Right renal cortex interstitium (tissue), 3 donors: ENCODE measurements around the gene ATP11A. TPM values are rescaled to one million over a fixed set of nuclear protein-coding genes. Genes with fewer than 3 reads are reported as not detected.
"Not testable (repeated sequence)": the region's sequence is repeated elsewhere in the genome, so short reads cannot be mapped to it uniquely, and the experiment has no call there.

Experiments used
- DNase-seq, 3 donors: peaks; one replicate each; pipeline ENCODE4 v3.0.0-alpha.2; 2013; ENCODE audit warnings: low read depth in 3 of 3, low spot score in 2 of 3
- polyA plus RNA-seq, 3 donors: library from polyadenylated mRNA; unstranded; fragments of 120-200 nt; gene quantifications; one replicate each; pipeline ENCODE4 v1.2.1, GENCODE V29; 2013; ENCODE audit not compliant: insufficient read length in 3 of 3

The ATP11A gene
- polyA plus RNA-seq, 3 donors: 34.8 to 39.4 (median 37.3) TPM

DNA sequence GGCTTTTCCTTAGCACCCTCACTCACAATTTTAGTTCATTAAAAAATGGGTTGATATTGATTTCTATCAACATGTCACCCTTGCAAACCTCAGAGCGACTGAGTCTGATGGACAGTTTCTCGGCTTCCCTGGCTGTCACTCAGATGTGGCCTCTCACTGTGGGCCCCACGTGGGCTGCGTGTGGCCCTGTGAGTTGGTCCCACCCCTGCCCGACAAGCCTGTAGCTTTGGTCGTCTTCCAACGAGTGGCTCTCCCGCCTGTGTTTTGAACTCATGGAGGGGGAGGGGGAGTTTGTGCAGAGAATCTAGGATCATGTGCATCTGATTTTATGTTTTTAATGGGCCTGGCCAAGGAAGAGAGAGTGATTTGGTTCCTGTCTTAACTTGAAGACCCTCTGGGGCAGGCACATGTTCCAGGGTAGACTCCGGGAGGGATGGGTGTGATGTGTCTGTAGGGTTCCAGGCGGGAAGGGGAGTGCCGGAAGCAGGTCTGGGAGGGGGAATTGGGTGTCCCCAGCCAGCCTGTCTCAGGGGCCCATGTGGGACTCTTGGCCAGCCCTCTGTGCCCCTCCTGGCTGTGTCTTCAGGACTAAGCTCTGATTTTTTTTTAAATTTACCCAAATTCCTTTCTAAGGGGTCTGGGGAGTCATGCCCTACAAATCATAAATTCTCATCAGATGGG, 18.9 kb downstream of the ATP11A start:
- no peak for DNase-seq

DNA sequence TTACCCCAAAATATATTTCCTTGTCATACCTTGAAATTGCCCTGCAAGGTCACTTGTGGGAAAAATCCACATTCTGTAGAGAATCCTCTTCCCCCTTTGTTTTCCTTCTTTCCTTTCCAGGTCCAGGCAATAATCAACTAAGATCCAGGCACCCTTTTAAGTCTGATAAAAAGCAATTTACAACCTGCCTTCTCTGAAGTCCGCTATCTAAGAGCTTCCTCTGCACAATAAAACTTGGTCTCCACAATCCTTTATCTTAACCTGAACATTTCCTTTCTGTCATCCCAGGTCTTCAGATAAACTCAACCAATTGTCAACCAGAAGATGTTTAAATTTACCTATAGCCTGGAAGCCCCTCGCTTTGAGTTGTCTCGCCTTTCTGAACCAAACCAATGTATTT, 19.5 kb downstream of the ATP11A start:
- not testable (repeated sequence) for DNase-seq

DNA sequence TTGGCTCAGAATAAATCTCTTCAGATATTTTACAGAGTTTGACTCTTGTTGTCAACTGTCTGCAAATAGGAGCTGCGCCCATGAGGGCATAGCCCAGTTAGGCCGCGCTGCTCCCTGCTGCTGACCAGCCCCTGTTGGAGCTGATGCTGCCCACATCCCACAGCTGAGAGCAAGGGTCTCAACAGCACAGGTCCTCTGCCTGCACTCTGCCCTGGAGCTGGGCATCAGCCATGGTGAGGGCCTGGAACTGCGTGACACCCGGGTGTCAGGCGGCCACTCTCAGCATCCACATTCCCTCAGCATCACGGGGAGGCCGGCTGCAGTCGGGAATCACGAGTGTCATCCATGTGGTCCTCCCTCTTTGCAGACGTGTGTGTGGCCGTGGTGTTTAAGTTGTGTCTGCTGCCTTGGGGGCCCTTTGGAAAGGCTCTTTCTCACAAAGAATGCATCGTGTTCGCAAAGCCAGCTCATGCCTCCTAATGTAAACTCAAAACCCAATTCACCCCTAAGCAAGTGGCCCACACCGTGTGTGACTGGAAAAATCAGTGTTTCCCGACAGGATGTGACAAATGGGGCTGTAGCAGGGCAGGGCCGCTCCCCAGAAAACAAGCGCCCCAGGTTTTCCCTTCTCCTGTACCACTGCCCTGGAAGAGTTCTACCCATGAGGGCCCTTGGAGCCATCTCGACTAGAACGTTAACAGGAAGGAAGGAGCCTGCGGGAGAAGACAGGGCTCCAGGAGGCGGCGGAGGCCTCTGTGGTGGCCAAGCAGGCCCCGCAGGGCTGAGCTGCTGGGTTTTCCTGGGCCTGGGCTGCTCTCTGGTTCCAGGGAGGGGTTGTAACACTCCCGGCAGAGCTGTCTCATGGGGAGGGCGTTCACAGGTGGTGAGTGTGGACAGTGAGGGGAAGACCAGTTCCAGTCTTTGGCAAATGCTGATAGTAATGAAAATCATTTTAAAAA, 20.3 kb downstream of the ATP11A start:
- no peak for DNase-seq

DNA sequence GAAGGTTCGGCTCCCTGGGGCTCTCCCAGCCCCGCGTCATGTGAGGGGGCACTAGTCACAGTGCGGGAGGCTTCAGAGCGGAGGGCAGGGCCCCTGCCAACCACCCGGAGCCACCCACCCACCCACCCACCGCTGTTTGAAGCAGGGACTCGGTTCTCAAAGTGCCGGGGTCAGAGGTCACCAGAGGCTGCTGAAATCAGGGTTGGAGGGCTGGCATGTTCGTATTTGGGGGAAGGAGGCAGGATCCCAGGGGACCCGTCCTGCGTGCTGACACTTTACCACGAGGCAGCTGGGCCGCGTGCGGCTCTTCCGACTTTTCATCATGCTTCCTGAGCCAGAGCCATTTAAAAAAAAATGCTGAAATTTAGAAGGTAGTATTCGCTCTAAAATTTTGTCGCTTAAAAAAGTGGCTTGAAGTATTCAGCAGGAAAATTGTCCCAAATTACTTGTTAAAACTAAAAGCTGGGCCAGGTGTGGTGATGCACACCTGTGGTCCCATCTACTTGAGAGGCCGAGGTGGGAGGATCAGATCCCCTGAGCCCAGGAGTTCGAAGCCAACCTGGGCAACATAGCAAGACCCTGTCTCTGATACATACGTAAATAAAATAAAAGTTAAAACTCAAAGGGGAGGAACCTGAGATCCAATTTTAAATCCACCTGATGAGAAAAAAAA, 21.2 kb downstream of the ATP11A start:
- DNase-seq: no peak

DNA sequence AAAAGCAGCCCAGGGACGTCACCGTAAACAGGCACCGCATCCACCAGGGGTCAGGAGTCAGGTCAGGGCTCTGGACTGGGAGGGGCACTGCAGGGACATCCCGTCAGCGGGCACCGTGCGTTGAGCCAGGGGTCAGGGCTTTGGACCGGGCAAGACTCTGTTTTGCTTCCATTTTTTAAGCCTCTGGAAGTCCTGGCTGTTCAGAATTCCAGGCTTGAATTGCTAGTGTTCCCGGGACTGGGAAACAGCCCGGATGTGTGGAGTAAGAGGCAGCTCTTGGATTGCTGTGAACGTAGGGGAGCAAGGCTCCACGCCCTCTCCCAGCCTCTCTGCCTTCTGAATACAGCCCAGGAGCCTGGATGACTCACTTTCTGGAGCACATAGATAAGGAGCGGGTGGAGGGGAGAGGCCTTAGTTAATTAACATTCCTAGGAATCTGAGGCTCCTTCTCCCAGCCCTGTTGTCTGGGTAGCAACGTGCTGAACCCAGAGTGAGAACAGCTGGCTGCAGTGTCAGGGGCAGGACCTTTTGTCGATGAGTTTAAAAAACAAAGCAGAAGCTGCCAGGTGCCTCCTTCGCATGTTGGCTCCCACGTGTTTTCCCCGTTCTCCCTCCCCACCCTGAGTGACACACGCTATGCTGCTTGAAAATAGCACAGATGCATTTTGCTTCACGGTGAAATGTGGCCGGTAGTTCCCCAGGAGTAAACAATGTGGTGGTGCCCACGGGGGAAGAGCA, 21.9 kb downstream of the ATP11A start:
- DNase-seq: peak in 1 of 3 donors; percentile 51

DNA sequence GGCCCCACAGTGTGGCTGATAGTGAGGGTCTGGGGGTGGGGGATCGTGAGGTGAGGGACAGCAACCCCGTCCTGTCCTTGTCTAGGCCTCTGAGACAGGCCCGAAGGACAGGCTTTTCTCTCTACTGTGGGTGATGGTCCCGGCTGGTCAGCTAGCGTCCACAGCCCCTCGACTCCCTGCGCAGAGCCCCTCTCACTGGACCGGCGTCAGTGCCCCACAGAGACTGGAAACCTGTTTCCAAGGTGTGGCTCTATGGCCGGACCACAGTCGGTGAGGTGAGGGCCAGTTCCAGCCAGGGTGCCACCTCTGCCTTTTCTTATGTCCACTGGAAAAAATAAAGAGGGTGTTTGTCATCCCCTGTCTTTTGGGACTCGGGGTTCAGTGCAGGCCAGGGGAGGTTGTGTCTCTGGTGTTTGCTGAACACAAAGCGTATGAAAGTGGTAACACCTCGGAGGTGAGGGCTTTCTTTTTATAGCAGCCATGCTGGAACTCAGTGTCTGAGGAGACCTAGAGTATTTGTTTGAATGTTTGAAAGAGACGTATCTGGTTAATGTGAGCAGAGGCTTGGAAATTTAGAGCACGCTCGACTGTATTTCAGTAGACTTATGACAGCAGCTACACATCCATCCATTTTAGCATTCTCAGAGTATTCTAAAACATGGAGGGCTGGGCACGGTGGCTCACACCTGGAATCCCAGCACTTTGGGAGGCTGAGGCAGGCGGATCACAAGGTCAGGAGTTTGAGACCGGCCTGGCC, 22.8 kb downstream of the ATP11A start:
- no peak for DNase-seq

DNA sequence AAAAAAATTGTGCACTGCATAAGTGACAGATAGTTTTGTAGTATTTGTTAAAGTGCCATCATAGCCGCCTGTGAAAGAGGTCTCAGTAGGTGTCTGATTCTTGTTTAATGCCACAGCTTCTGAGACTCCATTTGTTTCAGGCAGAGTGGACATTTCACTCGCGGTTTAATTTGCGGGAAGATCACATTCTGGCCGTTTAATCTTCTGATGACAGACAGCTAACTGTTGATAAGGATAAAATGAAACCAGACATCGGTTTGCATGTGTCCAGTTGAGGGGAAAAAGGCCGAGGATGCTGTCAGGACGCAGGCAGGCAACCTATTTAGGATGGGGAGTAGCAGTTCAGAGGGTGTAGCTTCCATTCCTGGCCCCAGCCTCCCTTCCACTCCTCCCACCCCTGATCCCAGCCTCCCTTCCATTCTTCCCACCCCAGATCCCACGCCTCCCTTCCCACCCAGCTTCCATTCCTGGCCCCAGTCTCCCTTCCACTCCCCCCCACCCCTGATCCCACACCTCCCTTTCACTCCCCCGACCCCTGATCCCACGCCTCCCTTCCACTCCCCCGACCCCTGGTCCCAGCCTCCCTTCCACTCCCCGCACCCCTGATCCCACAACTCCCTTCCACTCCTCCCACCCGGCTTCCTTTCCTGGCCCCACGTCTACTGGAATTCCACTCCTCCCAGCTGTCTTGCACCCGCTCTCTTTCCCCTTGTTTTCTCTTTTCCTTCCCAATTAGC, 23.8 kb downstream of the ATP11A start:
- no peak for DNase-seq

DNA sequence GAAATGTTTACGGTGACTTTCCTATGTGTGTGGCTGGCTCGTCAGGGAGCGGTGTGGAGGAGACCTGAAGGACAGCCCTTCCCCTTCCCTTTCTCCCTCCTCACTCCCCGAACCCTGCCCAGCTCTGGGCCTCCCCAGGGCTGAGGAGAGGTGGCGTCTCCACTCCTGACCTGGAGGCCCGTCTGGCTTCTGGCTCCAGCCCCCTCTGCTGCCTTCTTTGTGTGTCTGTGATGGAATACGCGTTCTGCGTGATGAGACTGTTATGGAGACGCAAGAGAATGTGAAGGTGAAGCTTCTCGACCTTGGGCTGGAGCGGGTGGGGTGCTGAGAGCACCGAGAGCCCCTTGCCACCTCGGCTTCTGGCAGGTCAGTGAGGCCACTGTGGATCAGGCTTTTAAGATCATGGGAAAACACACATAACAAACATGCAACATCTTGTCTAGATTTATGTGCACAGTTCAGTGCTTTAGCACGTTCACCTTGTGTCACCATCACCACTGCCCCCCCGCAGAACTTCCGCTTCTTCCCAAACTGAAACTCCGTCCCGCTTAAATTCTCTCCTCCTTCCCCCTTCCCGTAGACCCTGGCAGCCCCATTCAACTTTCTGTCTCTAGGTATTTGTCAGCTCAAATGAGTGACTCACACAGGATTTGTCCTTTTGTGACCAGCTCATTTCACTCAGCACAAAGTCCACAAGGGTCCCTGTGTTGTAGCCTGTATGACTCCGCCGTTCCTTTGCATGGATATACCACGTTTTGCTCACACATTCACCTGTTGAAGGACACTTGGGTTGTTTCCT, 24.7 kb downstream of the ATP11A start:
- DNase-seq: no peak

DNA sequence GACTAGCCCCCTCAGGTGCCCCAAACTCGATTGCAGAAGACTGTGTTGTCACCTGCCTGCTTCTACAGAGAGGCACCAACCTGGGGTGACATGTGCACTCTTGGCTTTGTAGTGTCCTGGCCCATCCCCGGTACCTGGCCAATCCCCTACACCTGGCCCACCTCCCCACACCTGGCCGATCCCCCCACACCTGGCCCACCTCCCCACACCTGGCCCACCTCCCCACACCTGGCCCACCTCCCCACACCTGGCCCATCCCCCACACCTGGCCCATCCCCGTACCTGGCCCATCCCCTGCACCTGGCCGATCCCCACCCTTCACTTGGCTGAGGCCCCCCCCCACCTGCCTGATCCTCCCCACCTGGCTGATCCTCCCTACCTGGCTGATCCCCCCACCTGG, 25.4 kb downstream of the ATP11A start:
- no peak for DNase-seq

DNA sequence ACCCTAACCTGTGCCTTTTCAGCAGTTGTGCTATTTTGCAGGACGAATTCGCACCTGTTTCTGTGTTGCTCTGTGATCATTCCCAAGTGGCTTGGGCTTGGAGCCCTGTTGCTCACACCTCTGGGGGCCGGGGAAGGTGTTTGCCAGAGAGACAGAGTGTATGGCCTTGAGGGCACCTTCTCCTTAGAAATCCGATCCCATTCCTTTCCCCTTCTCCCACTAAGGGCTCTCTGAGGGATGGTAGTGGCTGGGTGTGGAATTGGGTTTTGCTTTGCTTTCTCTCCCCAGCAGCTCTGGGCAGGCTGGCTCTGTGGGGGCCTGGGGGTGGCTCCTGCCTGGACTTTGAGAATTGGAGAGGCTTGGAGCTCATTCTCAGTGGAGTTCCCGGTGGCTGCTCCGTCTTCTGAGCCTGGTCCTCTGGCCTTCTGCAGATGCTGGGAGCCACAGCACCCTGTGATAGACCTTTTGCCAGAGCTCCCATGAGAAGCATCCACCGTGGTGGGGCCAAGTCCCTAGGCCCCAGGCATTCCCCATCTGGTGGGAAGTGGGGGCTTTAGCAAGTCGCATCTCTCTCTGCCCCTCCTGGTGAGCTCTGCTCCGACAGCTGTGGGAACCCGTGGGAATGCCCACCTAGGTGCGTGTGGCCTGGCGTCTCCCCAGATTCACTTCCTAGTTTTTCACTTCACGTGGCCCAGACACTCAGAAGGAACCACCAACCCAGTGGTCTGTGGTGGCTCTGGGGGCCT, 26.1 kb downstream of the ATP11A start:
- DNase-seq: no peak

DNA sequence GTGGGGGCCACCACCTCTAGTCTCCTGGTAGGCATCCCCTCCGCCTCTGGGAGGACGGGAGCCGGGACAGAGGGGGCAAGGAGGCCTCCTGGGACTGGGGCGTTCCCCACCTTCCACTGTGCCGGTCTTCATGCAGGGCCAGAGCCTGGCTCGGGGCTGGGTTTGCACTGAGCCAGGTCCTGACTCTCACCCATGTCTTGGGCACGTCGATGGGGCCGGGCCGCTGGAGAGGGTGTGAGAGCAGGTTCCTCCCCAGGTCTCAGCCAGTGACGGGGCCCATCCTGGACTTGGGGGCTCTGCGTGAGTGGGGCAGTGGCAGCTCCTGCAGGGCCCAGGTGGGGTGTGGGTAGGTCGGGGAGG, 26.6 kb downstream of the ATP11A start:
- no peak for DNase-seq

DNA sequence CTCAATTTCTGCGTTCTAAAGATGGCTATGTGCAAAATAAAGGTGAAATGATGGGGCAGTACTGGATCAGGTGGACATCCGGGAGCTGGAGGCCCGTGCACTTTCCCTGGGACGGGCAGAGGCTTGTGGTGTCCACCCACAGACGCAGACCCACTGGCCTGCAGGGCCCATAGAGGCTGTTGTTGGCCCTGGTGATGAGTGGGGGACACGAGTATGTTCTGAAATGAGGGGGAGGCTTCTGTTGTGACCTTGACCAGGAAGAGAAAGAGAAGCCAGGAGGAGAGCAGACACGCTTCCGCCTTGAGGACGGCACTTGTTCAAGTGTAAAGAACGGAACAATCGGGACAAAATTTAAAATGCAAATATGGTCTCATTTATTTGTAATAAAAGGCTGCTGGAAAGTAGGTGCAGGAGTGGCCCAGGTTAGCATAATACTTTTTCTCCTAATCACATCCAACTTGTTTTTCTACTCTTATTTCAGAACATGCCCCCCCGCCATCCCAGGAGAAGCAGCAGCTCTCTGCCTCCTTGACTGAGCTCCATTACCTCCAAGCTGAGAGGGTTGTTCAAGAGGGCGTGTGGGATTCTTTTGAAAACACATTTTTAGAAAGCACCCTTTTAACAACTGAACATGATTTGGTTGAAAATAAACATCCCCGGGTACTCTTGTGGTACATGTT, 27.1 kb downstream of the ATP11A start:
- no peak for DNase-seq

DNA sequence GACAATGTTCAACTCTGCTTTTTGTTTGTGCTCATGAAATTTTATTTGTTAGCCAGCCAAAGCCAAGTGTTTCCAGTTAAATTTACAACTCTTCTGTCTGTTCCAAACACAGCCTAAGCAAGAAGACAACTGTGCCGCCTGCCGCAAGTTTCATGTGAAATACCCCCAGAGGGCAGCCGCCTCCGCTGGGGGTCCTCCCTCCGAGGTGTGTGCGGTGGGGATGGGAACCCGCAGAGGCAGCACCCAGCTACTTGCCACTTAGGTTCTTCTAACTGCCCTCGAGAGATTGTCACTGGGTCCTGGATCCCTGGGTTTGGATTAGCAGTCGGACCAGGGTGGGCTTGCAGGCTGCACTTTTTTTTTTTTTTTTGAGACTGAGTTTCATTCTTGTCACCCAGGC, 28.5 kb downstream of the ATP11A start:
- DNase-seq: no peak

DNA sequence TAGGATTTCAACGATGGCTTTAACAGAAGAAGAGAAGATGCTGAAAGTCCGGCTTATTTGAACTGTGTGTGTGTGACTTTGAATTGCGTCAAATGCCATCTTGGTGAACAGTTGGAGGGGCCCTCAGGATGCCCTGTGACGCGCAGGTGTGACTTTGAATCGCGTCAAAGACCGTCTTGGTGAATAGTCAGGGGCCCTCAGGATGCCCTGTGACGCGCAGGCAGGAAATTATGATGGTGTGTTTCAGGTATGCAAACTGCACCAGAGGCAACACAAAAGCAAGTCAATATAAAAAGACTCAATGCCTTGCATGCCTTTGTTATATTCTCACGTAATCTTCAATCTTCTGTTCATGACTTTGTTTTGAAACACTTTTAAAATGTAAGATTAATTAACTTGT, 29.2 kb downstream of the ATP11A start:
- DNase-seq: no peak

DNA sequence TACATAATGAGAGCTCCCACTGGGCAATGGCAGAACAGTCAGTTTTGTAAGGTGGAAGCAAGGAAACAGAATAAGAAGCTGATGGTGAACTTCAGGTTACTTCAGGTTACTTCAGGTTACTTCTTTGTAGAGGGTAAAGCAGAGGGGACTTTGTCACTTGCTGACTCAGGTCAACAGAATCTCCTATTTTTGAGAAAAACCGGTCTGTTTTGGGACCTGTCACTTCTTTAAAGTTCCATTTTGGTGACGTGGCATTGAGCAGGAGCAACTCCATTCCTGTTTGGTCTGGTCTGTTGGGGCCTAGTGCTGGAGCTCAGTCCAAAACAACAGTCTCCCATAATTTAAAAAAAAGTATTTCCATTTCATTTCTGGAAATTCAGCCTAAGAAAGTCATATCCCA, 29.7 kb downstream of the ATP11A start:
- DNase-seq: no peak

DNA sequence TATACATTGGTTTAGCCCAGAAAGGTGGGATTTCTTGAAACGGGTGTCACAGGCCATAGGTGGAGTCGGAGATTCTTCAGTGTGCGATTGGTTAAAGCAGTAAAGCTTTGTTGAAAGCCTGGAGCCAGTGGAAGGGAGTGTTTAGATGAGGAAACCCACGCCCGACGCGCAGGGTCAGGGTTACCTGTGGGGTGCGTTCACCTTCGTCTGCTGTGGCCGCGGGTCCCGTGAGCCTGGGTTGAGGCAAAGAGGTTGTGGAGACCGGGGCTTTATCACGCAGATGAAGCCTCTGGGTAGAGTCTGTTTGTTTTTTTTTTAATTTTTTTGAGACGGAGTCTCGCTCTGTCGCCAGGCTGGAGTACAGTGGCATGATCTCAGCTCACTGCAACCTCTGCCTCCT, 30.4 kb downstream of the ATP11A start:
- no peak for DNase-seq

DNA sequence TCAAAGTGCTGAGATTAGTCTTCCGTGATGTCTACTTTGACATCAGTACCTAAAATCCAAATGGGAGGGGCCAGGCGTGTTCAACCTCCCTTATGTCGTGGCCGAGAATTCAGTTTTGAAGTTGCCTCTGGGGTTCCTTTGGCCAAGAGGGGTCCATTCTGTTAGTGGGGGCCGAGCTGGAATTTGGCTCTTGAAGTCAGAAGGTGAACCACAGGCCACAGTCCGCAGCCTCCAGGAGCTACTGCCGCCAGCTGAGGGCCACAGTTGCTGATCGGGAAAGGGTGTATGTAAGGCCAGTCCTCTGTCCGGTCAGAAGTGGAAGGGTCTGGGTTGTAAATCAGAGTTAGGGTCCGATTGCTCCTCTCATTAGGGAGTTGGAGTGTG, 31.0 kb downstream of the ATP11A start:
- DNase-seq: no peak
